ENCODE measurements around the gene PRDM11. TPM values are rescaled to one million over a fixed set of nuclear protein-coding genes. Genes with fewer than 3 reads are reported as not detected.

The PRDM11 gene
- total and polyA plus RNA-seq, 8 donors, result 13.6 to 29.6 (median 21.4) TPM

DNA sequence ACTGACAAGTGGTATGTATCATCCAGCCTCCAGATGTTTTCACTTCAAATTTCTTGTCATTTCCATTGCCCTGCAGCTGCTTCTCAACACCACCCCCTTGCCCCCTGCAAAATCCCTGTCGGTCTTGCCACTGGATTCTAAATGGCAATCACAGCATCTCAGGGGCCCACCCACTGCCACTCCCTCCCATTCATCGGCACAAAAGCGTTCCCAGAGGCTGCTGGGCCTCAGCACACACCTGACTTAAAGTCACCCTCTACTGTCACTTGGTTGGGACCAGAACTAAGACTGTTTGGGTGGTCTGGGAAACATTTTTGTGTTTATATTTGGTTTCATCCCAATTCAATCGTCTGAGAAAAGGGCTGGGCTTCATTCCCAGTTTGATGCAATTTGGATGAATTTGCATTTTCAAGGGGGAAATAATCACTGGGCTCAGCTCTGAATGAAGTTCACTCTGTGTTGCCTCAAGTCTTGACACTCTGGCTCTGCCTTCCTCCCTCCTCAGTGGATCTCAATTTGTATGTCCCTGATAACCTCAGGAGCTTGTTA lies 112.6 kb downstream of the PRDM11 start:
- no peak for ATAC-seq

DNA sequence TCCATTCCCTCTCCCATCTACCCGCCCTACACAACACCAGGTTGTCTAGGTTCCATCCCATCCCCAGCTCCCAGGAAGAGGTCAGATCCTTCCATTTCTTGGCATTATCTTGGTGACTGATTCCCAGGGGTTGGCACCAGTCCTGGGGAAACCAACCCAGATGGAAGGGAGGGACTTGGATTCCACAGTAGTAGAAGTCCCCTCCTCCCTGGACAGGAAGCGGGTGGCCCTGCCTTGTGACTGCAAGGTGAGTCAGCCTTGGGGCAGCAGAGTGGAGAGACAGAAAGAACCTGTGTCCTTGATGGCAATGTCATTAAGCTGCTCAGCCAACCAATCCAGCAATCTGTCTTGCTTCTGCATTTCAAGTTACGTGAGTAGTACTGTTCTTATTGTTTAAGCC lies 113.2 kb downstream of the PRDM11 start:
- TF ChIP-seq, protein P1, sequence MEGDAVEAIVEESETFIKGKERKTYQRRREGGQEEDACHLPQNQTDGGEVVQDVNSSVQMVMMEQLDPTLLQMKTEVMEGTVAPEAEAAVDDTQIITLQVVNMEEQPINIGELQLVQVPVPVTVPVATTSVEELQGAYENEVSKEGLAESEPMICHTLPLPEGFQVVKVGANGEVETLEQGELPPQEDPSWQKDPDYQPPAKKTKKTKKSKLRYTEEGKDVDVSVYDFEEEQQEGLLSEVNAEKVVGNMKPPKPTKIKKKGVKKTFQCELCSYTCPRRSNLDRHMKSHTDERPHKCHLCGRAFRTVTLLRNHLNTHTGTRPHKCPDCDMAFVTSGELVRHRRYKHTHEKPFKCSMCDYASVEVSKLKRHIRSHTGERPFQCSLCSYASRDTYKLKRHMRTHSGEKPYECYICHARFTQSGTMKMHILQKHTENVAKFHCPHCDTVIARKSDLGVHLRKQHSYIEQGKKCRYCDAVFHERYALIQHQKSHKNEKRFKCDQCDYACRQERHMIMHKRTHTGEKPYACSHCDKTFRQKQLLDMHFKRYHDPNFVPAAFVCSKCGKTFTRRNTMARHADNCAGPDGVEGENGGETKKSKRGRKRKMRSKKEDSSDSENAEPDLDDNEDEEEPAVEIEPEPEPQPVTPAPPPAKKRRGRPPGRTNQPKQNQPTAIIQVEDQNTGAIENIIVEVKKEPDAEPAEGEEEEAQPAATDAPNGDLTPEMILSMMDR (IDR thresholded peaks at IDR 0.05), result no peak
- intact Hi-C loops (cut with DNase I), result no loop called here
- H3K27me3 ChIP-seq, result peaks cover 0 to 5% of the 10 kb centered on the region in 2 donors
- no peak overlapping the region for H3K27ac ChIP-seq
- peak in 1 of 4 donors; percentile 14 for DNase-seq
- H3K4me3 ChIP-seq, result no peak overlapping the region
- no peak for ATAC-seq
- H3K36me3 ChIP-seq, result no peaks in the 10 kb centered on the region
- no peaks in the 10 kb centered on the region for H3K4me1 ChIP-seq
- H3K9me3 ChIP-seq, result no peaks in the 10 kb centered on the region

More for the DNA sequence above, 112.6 kb downstream of the PRDM11 start:
- TF ChIP-seq, protein P1 (IDR thresholded peaks at IDR 0.05), result no peak
- Histone ChIP-seq H3K4me3 (no peak overlapping the region), H3K27me3 (peaks cover 0 to 5% of the 10 kb centered on the region in 2 donors), H3K9me3 (no peaks in the 10 kb centered on the region), H3K27ac (no peak overlapping the region), H3K4me1 (no peaks in the 10 kb centered on the region), H3K36me3 (no peaks in the 10 kb centered on the region)
- intact Hi-C loops (cut with DNase I), result no loop called here
- DNase-seq, result peak in 2 of 4 donors; percentile 62

DNA sequence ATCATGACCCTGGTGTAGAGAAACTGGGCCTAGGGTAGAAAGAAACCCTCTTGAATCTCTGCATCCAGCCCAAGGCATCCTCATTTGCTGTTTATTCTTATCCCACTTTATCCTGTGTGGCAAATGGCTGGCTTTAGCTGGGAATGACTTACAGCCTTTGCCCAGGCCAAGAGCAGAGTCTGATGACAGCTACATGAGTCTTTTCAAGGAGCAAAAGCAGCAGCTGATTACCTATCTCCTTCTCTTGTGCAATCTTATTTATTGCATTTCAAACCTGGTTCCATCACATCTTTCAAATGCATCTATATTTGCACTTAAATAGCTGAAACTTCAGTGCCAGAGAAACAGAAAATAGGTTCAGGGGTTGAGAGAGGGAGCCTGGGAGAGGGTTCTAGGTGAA lies 113.6 kb downstream of the PRDM11 start:
- ATAC-seq, result no peak
- intact Hi-C loops (cut with DNase I), result no loop called here
- H3K27me3 ChIP-seq, result peaks cover 0 to 7% of the 10 kb centered on the region in 2 donors
- H3K27ac ChIP-seq, result no peak overlapping the region
- H3K4me3 ChIP-seq, result no peak overlapping the region
- TF ChIP-seq, protein P1 (IDR thresholded peaks at IDR 0.05), result no peak
- DNase-seq, result no peak
- no peaks in the 10 kb centered on the region for H3K4me1 ChIP-seq
- H3K9me3 ChIP-seq, result no peaks in the 10 kb centered on the region
- no peaks in the 10 kb centered on the region for H3K36me3 ChIP-seq

DNA sequence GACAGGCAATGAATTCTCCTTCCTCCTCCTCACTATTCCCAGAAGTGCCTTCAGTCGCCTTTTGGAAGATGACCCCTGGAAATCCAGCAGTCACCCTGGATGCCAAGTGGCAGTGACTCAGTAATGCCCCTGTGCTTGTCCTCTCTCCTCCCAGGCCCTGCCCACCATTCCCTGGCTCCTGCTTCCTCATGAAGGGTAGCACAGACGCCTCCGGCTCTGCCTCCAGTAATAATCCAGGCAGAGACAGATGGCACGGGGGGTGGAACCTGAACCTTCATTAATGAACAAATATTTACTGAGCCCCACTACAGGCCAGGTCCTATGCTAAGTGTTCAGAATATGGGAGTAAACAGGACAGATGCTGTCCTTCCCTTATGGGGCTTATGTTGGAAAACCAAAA lies 116.5 kb downstream of the PRDM11 start:
- DNase-seq (no peak), ATAC-seq (no peak)
- Histone ChIP-seq H3K36me3 (no peaks in the 10 kb centered on the region), H3K4me3 (no peak overlapping the region), H3K27me3 (peaks cover 0 to 20% of the 10 kb centered on the region in 2 donors), H3K27ac (no peak overlapping the region), H3K4me1 (no peaks in the 10 kb centered on the region), H3K9me3 (no peaks in the 10 kb centered on the region)
- intact Hi-C loops (cut with DNase I), result no loop called here
- TF ChIP-seq, protein P1 (IDR thresholded peaks at IDR 0.05), result no peak

DNA sequence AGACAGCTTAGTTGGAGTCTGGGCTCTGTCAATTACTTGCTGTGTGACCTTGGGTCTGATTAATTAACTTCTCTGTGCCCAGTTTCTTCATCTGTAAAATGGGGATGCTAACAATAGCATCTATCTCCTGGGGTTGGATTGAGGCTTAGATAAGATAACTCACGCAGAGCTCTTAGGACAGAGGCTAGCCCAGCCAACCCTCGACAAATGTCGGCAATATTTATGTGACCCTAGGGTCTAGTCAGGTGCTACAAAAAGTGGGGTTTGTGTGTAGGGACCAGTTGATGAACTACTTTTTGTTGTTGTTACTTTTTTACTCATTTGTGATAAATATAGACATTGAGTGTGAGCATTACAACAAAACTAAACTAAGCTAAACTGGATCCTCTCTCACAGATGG lies 117.3 kb downstream of the PRDM11 start:
- Histone ChIP-seq H3K36me3 (no peaks in the 10 kb centered on the region), H3K4me1 (no peaks in the 10 kb centered on the region), H3K9me3 (no peaks in the 10 kb centered on the region), H3K27me3 (peaks cover 0 to 22% of the 10 kb centered on the region in 2 donors), H3K4me3 (no peak overlapping the region), H3K27ac (no peak overlapping the region)
- DNase-seq (no peak), ATAC-seq (no peak)
- intact Hi-C loops (cut with DNase I), result no loop called here
- TF ChIP-seq, protein P1 (IDR thresholded peaks at IDR 0.05), result no peak

Data from left lung (tissue), 10 donors.